NCI-H2171 (cell line): ENCODE measurements around the gene PDE6A.

Experiments used
- DNase-seq: peaks from one replicate; lab custom pipeline; 2025; lab: John Stamatoyannopoulos, UW

PDE6A gene

GRCh38 chr5:149930043-149930748, 14.4 kb downstream of the PDE6A start:
- DNase-seq, result no peak

GRCh38 chr5:149924486-149924885, 20.1 kb downstream of the PDE6A start:
- no peak for DNase-seq

DNA sequence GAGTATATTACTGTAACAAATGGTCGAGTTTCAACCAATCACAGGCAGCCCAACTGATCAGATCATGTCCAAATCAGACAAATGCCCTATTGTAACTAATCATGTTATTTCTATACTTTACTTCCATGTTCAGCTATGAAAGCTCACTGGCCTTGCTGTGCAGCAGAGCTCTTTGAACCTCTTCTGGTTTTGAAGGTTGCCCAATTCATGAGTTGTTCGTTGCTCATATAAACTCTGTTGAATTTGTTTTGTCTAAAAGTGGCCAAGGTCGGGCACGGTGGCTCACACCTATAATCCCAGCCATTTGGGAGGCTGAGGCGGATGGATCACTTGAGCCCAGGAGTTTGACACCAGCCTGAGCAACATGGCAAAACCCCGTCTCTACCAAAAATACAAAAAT, 21.6 kb downstream of the PDE6A start:
- DNase-seq, result no peak

- DNase-seq, result no peak
These were observed 23.0 kb downstream of the PDE6A start for GRCh38 chr5:149921597-149921996.

DNA sequence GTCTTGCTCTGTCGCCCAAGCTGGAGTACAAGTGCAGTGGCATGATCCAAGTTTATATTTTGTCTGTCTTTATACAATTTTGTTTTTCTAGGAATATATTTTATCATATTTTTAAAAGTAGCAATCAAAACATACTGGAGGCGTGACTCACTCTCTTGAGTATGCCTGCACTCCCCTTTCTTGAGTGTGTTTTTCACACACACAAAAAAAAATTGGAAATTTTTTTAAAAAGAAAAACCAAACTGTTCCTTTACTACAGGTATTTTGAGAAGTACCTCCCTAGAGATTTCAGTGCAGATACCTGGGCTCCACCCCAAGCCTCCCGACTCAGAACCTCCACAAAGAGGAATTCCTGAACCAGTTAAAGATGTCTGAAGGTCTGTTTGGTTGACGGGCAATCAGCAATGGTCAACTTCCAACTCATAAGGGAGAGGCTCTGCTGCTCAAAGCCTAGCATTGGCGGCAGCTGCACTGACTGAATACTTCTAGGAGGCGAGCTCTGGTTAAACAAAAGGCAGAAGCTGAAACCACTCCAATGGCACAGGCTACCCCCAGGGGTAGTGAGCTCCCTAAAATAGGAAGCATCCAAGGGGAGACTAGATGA, 27.4 kb downstream of the PDE6A start:
- no peak for DNase-seq

DNA sequence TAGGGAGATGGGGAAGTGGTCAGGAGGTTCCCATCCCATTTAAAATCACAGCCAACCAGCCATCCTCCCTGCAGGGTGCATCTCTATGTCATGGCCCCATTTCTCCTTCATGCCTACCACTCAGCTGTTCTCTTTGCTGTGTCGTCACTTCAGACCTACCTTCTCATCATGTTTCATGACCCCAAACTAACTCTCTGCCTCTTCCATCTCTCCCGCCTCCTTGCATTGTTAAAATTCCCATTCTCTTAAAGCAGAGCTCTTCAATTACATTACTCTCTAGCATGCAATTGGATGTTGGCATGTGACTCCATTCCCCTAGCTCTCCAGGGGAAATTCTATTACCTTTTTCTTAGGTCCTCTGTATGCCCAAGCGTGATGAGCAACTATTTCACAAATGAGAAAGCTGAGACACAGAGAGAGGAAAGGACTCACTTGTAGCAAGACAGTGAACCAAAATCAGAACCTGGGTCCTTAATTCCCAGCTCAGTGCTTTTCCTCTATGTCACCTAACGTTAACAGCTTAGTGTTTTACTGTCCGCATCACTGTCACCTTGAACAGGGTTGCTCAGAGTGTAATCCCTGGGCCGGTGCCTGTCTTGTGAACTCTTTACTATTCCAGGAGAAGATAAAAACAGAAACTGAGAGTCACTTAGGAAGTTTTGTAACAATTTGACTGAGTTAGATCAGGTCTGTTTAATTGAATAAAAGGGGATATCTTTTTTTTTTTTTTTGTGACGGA, 28.1 kb downstream of the PDE6A start:
- DNase-seq, result no peak

DNA sequence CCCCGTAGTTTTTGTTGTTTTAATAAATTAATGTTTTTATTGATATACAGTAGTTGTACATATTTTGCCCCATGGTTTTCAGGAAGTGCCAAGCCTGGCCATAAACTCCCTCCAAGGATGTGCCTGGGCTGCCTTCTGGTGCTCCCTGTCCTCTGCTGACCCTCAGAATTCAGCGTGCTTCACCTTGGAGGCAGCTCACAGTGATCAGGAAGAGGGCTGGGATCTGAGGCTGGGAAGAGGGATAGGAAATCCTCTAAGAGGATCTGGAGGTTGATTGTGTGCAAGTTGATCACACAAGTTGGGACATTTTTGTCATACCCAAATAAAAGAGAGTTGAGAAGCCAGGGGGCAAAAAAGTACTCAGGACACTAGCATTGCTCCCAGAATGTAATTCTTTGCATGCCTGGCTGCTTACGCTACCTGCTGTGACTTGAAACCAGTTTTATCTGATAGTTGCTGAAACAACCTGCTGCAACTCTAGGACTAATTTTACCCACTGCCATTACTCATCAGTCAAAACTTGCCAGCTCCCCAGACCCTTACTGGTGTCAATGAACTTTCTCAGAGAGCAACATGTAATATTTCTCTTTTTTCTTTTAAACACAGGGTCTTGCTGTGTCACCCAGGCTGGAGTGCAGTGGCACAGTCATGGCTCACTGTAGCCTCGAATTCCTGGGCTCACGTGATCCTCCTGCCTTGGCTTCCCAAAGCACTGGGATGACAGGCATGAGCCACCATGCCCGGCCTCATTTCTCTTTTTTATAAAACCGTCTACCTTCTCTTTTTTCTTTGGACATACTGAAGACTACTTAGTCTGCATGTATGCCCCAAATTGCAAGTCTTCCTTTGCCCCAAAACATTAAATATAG, 29.0 kb downstream of the PDE6A start:
- no peak for DNase-seq

GRCh38 chr5:149913436-149914419, 30.9 kb downstream of the PDE6A start:
- no peak for DNase-seq

DNA sequence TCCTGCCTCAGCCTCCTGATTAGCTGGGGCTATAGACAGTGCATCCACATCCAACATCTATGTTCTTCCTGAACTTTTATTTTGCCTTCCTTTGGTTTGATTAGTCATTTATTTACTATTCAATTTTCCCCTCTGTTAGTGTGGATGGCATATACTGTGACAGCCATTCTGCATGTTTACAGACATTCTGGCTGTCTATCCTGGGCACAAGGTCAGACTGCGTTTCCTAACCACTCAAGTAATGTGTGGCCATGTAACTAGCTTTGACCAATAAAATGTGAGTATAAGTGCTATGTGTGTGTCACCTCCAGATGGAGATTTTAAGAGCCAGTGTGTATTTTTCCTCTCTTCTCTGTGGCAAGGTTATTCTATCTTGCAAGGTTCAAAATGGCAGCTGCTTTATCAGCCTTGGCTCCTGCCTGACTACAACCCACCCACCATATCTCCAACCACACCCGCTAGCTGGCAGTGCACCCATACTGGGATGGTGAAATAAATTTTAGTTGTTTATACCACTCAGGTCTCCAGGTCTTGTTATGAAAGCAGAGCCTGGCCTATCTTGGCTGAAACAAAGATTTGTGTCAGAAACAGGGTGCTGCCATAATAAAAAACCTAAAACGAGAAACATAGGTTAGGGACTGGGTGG, 32.2 kb downstream of the PDE6A start:
- no peak for DNase-seq

GRCh38 chr5:149911031-149911430, 33.6 kb downstream of the PDE6A start:
- DNase-seq, result no peak

- DNase-seq, result no peak
These were observed 36.8 kb downstream of the PDE6A start for GRCh38 chr5:149907828-149908227.

- no peak for DNase-seq
These were observed 39.6 kb downstream of the PDE6A start for GRCh38 chr5:149904977-149905376.

- no peak for DNase-seq
These were observed 40.2 kb downstream of the PDE6A start for GRCh38 chr5:149904293-149904886.

DNA sequence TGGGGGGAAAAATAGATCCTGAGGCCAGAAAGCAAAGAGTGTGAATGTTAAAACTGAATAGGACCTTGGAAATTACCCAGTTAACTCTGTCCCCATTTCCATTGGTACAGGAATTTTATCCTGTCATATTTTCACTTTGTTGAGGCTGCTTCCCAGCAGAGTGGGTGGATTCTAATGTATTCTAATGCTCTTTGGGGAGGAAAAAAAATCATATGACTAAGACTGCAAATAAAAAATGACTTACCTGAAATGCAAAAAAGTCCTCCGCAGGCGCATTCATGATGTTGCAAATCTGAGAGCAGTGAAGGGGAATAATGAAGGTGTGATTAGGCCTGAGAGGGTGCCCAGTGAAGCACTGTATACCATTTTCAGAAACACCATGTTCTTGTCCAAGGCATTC, 41.2 kb downstream of the PDE6A start:
- DNase-seq, result no peak

DNA sequence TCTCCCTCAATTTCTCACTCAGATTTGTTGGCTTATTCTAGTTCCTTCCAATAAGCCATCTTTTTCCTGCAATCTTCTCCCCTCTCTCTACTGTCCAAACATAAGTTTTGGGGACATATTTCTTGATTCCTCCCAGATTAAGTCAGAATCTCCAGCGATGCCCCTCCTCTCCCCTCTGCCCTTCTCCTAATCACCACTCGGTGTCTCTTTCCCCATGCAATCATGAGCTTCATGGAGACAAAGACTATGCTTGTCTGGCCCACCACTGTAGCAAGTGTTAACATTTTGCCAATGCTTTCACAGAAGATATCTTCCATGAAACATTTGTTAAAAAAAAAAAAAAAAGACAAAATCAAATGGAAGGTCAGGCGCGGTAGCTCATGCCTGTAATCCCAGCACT, 42.4 kb downstream of the PDE6A start:
- DNase-seq, result no peak

DNA sequence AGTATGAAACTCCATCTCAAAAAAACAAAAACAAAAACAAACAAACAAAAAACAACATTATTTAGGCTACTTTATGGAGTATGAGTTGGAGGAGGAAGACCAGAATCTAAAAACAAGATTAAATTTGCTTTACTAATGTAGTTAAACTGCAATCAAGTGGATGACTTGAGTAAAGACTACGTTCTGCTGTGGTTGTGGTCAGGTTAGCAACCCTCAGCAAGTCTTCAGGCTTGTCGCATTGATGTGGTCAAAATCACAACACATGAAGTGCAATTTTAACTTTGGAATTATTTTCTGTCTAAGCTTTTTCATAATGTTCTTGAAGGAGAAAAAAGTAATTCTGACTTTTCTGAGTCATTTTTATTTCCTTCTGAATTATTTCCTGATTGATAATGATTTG, 43.1 kb downstream of the PDE6A start:
- DNase-seq, result no peak

DNA sequence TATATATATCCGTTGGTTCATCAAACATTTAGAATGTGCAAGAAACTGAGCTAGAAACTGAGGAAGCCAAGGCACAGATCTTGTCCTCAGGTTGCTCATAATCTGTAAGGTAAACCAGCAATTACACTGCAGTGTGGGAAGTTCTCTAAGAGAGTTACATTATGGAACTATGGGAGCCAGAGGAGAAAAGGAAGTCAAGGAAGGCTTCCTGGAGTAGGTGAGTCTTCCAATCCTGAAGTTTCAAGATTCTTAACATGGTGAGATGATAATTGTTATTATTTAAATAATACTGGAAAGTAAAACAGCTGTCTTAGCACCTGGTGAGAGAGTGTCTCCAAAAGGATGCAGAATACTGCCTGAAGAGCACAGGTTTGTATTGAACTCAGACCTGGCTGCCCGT, 44.2 kb downstream of the PDE6A start:
- DNase-seq, result no peak

- no peak for DNase-seq
These were observed 45.8 kb downstream of the PDE6A start for GRCh38 chr5:149898811-149899210.

DNA sequence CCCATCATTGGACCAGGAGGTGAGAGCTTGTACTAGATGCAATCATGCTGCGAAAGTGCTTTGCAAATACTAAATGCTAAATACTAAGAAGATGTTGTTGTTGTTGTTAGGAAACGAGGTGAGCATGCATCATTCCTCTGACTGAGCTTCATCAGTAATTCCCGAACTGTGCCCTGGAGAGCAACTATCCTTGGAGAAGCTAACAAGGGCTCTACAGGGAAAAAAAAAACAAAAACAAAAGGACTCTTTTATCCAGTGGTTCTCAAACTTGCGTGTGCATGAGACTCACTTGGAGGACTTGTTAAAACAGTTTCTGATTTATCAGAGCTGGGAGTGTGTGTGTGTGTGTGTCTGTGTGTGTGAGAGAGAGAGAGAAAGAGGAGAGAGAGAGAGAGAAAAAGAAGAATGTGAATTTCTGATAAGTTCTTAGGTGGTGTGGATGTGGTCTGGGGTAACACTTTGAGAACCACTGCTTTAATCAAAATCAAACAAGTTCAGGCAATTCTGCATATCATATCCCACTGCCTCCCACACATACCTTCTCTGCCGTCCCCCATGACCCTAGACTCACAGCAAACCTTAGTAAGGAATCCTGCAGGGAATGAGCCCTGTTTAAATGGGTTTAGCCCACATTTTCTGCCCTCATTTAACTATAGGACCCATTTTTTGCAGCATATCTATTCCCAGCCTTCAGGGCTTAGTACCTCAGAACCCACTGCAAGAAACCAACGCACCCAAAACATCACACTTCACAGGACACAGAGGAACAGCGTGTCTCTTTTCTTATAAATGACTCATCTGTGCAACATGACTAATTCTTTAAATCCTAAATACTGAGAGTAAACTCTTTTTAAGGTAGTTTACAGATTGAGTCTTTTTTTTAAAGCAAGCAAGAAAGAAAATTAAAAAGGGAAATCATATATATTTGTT, 48.9 kb downstream of the PDE6A start:
- DNase-seq, result no peak
